GM21526 (cell line): ENCODE results near the gene CMIP.

Experiments used
- ATAC-seq: cut with Tn5 transposase; IDR thresholded peaks from one replicate; pipeline ENCODE4 v1.9.1; 2021; ENCODE audit warnings: moderate library complexity; ENCODE audit not compliant: unreplicated experiment, low FRiP score

The CMIP gene

GRCh38 chr16:81526935-81527334 lies 82.3 kb downstream of the CMIP start:
- ATAC-seq = no peak

- ATAC-seq = no peak
Observed at GRCh38 chr16:81527477-81528178, 83.0 kb downstream of the CMIP start.

- no peak for ATAC-seq
Observed at GRCh38 chr16:81528256-81528655, 83.6 kb downstream of the CMIP start.

- ATAC-seq = no peak
Observed at GRCh38 chr16:81530296-81530721, 85.7 kb downstream of the CMIP start.

GRCh38 chr16:81530814-81531213 lies 86.2 kb downstream of the CMIP start:
- no peak for ATAC-seq

GRCh38 chr16:81531419-81531821 lies 86.8 kb downstream of the CMIP start:
- ATAC-seq = no peak

- ATAC-seq = no peak
Observed at GRCh38 chr16:81532491-81533174, 88.0 kb downstream of the CMIP start.

GRCh38 chr16:81533175-81533507 lies 88.5 kb downstream of the CMIP start:
- ATAC-seq = no peak

GRCh38 chr16:81535679-81536360 lies 91.2 kb downstream of the CMIP start:
- no peak for ATAC-seq

GRCh38 chr16:81536648-81537047 lies 92.0 kb downstream of the CMIP start:
- ATAC-seq = no peak

- no peak for ATAC-seq
Observed at GRCh38 chr16:81537721-81538561, 93.3 kb downstream of the CMIP start.

- no peak for ATAC-seq
Observed at GRCh38 chr16:81539009-81539758, 94.6 kb downstream of the CMIP start.

GRCh38 chr16:81539759-81540472 lies 95.3 kb downstream of the CMIP start:
- no peak for ATAC-seq

- ATAC-seq = no peak
Observed at GRCh38 chr16:81541314-81541713, 96.7 kb downstream of the CMIP start.

- no peak for ATAC-seq
Observed at GRCh38 chr16:81542609-81543570, 98.3 kb downstream of the CMIP start.

GRCh38 chr16:81543571-81543970 lies 99.0 kb downstream of the CMIP start:
- ATAC-seq = no peak

- ATAC-seq = no peak
Observed at GRCh38 chr16:81544261-81544660, 99.7 kb downstream of the CMIP start.

GRCh38 chr16:81544700-81545271 lies 100.2 kb downstream of the CMIP start:
- no peak for ATAC-seq
